CMK (cell line): ENCODE data around the gene GLI3.

Experiments
- DNase-seq: peaks from one replicate; pipeline ENCODE4 v3.0.0-alpha.2; 2010; ENCODE audit warnings: low read depth

GLI3 gene

GRCh38 chr7:42081671-42082070, 155.3 kb downstream of the GLI3 start:
- DNase-seq: no peak

GRCh38 chr7:42080841-42081586, 156.0 kb downstream of the GLI3 start:
- DNase-seq: no peak

- DNase-seq: no peak
Measured at GRCh38 chr7:42077271-42078135, 159.5 kb downstream of the GLI3 start.

GRCh38 chr7:42076870-42077269, 160.1 kb downstream of the GLI3 start:
- DNase-seq: no peak

- DNase-seq: no peak
Measured at GRCh38 chr7:42075418-42075817, 161.6 kb downstream of the GLI3 start.

GRCh38 chr7:42074076-42074475, 162.9 kb downstream of the GLI3 start:
- no peak for DNase-seq

GRCh38 chr7:42071372-42072261, 165.4 kb downstream of the GLI3 start:
- DNase-seq: no peak

GRCh38 chr7:42070068-42070467, 166.9 kb downstream of the GLI3 start:
- DNase-seq: no peak

GRCh38 chr7:42069590-42069989, 167.4 kb downstream of the GLI3 start:
- DNase-seq: no peak

GRCh38 chr7:42068554-42069280, 168.3 kb downstream of the GLI3 start:
- DNase-seq: no peak

- DNase-seq: no peak
Measured at GRCh38 chr7:42065942-42066341, 171.1 kb downstream of the GLI3 start.

- DNase-seq: no peak
Measured at GRCh38 chr7:42065015-42065414, 172.0 kb downstream of the GLI3 start.

- no peak for DNase-seq
Measured at GRCh38 chr7:42064534-42064933, 172.5 kb downstream of the GLI3 start.

- DNase-seq: no peak
Measured at GRCh38 chr7:42059275-42059674, 177.7 kb downstream of the GLI3 start.

- DNase-seq: no peak
Measured at GRCh38 chr7:42057331-42057730, 179.7 kb downstream of the GLI3 start.

GRCh38 chr7:42055171-42055570, 181.8 kb downstream of the GLI3 start:
- DNase-seq: no peak

- no peak for DNase-seq
Measured at GRCh38 chr7:42053834-42054233, 183.2 kb downstream of the GLI3 start.

- no peak for DNase-seq
Measured at GRCh38 chr7:42049761-42050160, 187.2 kb downstream of the GLI3 start.

- DNase-seq: no peak
Measured at GRCh38 chr7:42046483-42046882, 190.5 kb downstream of the GLI3 start.

- no peak for DNase-seq
Measured at GRCh38 chr7:42045961-42046360, 191.0 kb downstream of the GLI3 start.

GRCh38 chr7:42039921-42040320, 197.1 kb downstream of the GLI3 start:
- DNase-seq: no peak

- no peak for DNase-seq
Measured at GRCh38 chr7:42035210-42035609, 201.8 kb downstream of the GLI3 start.
